GM19043 (cell line): ENCODE data around the gene WDR48.
A peak's percentile ranks its signal among the peaks of the same experiment; 100 is the strongest.

Experiments used
- ATAC-seq: cut with Tn5 transposase; IDR thresholded peaks from one replicate; pipeline ENCODE4 v1.9.1; 2021; ENCODE audit warnings: low read depth; ENCODE audit not compliant: unreplicated experiment

The WDR48 gene

GRCh38 chr3:39100500-39100886, 48.7 kb downstream of the WDR48 start:
- no peak for ATAC-seq

GRCh38 chr3:39101022-39101689, 49.3 kb downstream of the WDR48 start:
- peak; percentile 75 for ATAC-seq

GRCh38 chr3:39102504-39103323, 50.9 kb downstream of the WDR48 start:
- no peak for ATAC-seq

GRCh38 chr3:39103324-39103693, 51.5 kb downstream of the WDR48 start:
- ATAC-seq: no peak

GRCh38 chr3:39103791-39104552, 52.2 kb downstream of the WDR48 start:
- ATAC-seq: no peak

- no peak for ATAC-seq
These were observed 53.3 kb downstream of the WDR48 start for GRCh38 chr3:39104961-39105686.

GRCh38 chr3:39105687-39106063, 53.9 kb downstream of the WDR48 start:
- ATAC-seq: no peak

- ATAC-seq: no peak
These were observed 54.5 kb downstream of the WDR48 start for GRCh38 chr3:39106281-39106811.

GRCh38 chr3:39106851-39107387, 55.1 kb downstream of the WDR48 start:
- peak; percentile 9 for ATAC-seq

GRCh38 chr3:39107388-39108199, 55.8 kb downstream of the WDR48 start, which contains the start of the genes GORASP1 and TTC21A:
TSS of gene GORASP1 (minus strand) at chr3:39107627. CDS start at chr3:39107541, 86 bp downstream.
TSS of gene TTC21A (plus strand) at chr3:39107680. CDS start at chr3:39107838, 158 bp downstream.
- ATAC-seq: peak; percentile 31

- peak; percentile 85 for ATAC-seq
These were observed 56.4 kb downstream of the WDR48 start for GRCh38 chr3:39108200-39108710.

- no peak for ATAC-seq
These were observed 57.3 kb downstream of the WDR48 start for GRCh38 chr3:39109086-39109485.

- ATAC-seq: no peak
These were observed 58.3 kb downstream of the WDR48 start for GRCh38 chr3:39110041-39110639.

GRCh38 chr3:39112113-39112512, 60.3 kb downstream of the WDR48 start:
- no peak for ATAC-seq

- ATAC-seq: no peak
These were observed 60.7 kb downstream of the WDR48 start for GRCh38 chr3:39112535-39112934.

- ATAC-seq: no peak
These were observed 61.5 kb downstream of the WDR48 start for GRCh38 chr3:39113291-39113690.

GRCh38 chr3:39114456-39114855, 62.6 kb downstream of the WDR48 start:
- ATAC-seq: no peak

GRCh38 chr3:39115870-39116269, 64.1 kb downstream of the WDR48 start:
- ATAC-seq: no peak

- no peak for ATAC-seq
These were observed 66.3 kb downstream of the WDR48 start for GRCh38 chr3:39118079-39118478.
